KG1 (cell line): ENCODE data around the gene ZC3H18.
"Not testable (repeated sequence)": the region's sequence is repeated elsewhere in the genome, so short reads cannot be mapped to it uniquely, and the experiment has no call there.

ENCODE experiments used
- DNase-seq: peaks from one replicate; lab custom pipeline; 2025; lab: John Stamatoyannopoulos, UW

The ZC3H18 gene

DNA sequence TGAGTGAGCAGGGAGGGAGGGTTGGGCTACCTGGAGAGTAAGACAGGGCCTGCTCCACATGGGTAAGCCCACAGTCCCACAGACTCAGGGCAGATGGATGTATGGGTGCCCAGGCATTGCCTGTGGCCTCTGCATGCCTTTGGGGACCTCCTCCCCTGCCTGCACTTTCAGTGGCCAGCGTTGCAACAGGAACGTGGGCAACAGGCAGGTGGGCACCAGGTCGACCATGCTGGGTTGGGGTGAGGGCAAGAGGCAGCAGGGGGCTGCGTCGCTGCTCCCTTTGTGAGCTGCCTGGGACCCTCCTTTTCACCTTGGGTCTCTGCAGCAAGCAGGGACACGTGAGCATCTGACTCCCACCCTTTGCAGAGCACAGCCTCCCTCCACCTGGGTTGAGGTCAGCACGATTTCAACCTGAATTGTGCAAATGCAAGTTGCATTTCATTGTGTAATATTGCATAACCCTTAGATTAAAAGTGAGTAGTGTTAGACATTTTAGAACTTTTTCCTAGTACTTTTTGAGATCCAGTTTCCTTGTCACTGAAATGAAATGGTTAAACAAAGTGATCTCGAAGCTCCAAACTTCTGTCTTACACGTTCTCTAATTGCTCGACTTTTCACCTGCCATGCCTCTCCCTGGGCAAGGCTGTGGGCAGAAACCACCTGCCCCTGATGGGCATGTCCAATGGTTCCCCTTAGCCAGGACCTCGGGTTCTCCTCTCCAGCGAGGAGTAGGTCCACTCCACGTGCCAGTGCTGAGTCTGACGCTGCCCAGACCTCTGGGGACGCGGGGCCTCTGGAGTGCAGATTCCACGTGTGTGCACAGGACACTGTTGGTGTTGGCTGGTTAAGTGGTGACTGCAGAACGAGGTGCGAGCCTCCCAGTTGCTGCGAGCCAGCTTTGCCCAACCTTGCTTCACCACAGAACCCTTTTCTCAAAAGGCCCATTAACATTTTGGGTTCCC, 35.3 kb downstream of the ZC3H18 start:
- DNase-seq: no peak

DNA sequence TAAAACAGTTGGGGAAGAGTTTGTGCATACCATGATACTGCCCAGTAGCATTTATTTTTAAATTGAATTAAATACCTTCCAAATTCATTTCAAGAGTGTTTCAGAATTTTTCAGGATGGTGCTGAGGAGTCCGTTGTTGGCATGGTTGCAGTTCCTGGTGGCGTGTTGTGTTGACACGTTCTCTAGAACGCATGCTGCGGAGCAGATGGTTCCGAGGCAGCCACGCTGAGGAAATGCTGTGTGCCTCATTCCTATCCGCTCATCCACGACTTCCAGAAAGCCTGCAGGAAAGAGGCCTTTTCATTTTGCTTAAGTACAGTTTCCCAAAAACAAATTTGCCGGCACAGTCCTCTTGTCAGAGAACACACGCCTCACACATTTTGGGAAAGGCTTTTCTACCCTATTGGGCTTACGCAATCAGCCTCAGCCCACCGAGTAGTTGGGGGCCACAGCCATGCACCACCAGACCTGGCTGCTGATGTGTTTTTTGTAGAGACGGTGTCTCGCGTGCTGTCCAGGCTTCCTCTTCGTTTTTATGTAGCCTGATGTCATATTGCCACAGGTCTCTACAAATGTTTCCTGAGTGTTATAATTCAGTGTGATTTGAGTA, 36.0 kb downstream of the ZC3H18 start:
- no peak for DNase-seq

DNA sequence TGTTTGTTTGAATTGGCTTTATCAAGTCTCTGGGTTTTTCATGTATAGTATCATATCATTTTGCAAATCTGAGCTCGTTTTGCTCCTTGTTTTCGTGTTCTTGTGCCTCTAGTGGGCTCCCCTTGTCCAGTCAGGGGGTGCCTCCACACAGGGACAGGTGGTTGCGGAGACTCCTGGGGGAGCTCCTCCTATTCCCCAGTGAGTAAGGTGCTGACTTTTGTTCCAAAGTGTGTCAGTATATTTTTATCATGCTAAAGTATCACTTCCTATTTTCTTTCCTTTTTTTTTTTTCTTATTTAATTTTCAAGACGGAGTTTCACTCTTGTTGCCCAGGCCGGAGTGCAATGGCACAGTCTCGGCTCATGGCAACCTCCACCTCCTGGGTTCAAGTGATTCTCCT, 37.9 kb downstream of the ZC3H18 start:
- DNase-seq: no peak

DNA sequence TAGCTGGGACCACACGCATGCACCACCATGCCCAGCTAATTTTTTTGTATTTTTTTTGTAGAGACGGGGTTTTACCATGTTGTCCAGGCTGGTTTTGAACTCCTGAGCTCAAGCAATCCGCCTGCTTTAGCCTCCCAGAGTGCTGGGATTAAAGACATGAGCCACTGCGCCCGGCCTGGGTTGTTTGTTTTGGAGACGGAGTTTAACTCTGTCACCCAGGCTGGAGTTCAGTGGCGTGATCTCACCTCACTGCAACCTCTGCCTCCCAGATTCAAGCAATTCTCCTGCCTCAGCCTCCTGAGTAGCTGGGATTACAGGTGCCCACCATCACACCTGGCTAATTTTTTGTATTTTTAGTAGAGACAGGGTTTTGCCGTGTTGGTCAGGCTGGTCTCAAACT, 39.2 kb downstream of the ZC3H18 start:
- DNase-seq: not testable (repeated sequence)

DNA sequence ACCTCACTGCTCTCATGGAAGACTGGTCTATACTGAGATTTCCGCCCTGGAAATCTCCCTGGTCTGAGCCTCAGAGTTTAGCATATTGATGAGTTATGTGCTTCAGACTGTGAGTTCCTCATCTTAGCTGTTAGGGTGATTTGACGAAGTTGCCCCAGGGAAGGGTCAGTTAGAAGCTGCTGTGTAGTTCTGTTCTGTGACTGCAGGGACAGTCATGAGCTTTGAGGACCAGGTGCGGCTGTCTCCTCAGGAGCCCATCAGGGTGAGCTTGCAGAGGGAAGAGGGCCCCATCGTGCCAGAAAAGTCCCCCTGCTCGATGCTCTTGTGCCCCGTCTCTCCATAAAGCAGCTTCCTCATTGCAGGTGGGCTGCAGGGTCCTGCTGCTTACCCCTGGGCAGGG, 39.9 kb downstream of the ZC3H18 start:
- no peak for DNase-seq

DNA sequence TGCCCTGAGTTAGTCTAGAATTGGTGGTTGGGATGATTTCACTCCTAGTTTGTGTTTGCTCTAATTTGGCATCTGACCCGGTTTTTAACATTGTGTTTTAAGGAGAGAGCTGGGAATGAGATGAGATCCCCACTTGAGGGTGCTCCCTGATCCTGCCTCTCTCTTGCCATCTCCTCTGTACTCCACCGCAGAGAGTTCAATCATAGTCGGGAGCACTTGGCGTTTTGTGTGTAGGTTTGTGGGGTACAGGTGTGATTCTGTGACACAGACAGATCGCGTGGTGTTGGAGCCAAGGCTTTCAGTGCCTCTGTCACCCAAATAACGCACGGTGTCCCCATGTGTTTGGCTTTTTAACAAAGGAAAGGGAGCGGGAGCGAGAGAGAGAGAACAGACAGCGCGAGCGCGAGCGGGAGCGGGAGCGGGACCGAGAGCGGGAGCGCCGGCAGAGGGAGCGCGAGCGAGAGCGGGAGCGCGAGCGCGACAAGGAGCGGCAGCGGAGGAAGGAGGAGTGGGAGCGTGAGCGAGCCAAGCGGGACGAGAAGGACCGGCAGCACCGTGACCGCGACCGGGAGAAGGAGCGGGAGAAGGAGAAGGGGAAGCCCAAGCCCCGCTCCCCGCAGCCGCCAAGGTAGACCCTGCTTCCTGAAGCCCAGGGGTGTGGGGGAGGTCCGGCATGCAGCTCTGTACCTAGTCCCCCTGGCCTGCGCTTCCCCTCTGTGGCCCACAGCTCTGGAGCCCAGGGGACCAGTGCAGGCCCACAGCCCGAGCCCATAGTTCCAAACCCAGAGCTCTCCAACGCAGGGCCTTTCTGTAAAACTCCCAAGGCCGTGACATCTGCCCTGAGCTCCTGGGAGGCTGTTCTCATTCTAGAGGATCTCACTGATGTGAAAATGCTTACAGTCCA, 41.0 kb downstream of the ZC3H18 start:
- no peak for DNase-seq

DNA sequence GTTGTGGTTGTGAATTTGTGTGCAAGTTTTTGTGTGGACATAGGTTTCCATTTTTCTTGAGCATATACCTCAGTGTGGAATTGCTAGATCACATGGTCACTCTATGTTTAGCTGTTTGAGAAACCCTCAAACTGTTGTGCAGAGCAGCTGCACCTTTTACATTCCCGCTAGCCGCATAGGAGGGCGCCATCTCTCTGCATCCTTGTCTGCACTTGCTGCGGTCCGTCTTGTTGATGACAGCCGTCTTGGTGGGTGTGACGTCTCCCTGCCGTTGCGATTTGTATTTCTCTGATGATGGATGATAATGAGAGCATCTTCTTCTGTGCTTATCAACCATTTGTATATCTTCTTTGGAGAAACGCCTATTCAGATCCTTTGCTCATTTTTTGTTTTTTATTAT, 43.1 kb downstream of the ZC3H18 start:
- DNase-seq: no peak

DNA sequence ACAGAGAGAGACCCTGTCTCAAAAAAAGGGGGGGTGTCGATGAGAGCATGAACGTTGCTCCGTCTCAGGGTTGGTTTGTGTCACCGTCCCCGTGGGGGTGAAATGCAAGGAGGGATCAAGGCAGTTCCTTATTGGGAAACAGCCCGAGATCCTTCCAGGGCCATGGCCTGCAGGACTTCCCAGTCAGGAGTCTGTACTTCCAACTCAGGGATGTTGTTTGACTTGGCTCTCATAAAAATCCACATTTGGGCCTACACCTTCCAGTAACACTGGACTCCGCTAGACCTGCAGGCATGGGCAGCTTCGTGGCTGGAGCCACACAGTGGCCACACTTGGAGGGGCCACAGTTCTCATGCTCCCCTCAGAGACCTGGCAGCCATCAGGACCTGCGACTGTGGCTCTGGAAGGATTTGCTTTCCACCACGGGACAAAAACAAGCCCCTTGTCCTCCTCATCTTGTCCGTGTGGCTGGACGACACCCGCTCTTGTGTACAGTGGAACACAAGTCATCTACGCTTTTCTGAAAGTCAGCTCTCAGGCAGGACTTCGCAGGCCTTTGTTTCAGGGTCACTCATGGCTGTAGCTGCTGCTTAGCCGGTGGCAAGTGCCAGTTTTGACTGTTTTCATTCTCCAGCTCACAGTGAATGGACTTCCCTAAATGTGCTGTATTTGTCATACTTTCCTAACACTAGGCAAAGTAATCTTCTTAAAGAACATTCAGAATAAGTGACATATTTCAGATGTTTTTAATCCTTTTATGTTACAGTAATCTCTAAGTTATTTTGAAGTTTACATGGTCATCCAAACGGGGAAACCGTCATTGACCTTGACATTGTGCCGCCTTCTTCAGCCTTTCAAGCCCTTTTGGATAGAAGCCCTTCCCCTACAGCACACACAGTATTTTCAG, 44.0 kb downstream of the ZC3H18 start:
- no peak for DNase-seq

DNA sequence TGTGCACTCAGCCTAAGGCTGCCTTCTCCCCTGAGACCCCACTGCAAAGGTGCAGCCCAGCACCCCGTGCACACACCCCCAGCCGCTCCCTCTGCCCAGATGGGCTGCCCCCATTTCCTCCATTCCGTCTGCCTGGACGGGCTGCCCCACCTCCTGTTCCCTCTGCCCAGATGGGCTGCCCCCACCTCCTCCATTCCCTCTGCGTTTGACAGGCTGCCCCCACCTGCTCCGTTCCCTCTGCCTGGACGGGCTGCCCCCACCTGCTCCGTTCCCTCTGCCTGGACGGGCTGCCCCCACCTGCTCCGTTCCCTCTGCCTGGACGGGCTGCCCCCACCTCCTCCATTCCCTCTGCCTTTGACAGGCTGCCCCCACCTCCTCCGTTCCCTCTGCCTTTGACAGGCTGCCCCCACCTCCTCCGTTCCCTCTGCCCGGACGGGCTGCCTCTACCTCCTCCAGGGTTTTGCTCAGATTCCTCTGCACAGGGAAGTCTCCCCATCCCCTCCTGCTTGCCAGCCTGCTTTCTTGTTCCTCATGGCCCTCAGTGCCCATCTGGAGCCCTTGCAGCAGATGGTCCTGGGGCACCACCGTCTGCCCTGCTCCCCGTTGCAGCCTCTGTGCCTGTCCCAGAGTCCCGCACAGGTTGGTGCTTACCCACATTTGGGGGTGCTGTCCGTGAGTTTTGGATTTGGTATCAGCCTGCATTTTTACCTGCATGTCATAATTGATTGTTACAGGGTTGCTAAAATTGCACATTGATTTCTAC, 44.8 kb downstream of the ZC3H18 start:
- DNase-seq: no peak

DNA sequence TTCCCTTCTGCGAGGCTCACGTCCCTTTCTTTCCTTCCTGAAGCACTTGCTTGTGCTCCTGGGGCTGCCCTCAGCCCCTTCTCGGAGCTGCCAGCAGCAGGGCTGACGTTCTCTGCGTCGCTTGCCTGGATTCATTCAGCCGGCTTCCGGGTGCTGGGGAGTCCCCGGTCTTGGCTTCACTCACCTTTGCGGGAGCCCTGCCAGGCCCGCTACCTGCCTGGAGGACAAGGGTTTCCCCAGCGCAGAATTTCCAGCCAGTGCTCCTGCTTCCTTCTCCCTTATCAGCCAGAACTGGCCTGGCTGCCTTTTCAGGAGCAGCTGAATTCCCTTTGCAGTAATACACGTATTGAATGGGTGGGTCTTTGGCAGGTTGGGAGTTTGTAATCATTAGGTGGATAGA, 46.1 kb downstream of the ZC3H18 start:
- DNase-seq: no peak

DNA sequence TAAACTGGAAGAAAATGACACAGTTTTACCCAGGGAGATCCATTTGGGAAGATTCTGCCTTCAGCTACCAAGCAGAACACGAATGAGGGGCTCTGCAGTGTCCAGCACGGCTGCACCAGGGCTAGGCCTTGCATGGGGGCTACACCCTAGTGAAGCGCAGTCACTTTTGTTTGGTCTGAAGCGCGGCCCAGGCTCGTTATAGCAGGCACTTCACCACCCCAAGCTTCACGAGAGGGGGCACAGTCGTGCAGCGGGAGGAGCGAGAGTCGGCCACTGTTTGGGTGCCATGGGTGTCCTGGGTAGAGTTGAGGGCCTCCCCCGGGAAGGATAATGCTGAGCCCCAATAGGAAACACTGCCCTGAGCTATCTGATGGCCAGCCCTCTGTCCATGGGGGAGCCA, 46.5 kb downstream of the ZC3H18 start:
- DNase-seq: no peak

DNA sequence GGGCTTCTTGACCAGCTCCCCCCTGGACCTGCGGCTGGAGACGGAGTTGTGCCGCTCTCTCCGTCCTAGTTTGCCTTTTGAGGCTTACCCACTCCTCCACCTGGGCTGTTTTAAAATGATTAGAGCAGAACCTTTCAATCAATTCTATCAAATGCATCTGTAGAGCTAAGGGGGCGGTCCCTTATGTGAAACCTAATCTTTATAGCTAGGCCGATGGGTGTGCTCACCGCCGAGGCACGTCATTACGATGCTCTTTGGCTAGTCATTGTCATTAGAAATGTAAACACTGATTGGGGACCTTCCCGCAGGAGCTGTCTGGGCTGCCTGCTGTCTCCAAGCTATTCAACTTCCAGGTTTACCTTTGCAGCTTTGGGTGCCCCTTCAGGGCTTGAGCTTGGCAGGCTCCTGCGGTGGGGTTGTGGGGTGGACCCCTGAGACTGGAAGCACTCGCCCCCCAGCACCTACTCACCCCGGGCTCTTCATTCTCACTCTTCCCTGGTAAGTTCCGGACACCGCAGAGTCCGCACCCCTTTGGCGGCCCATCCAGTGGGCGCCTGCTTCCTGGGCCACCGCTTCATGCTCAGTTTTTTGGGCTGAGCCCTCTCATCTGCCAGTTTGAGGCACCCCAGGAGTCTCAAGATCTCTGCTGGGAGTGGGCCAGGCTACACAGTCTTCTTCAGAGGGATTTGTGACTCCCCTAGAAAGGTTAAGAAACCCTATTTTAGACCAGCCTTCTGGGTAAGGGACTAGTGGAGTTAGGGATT, 47.2 kb downstream of the ZC3H18 start:
- DNase-seq: no peak

DNA sequence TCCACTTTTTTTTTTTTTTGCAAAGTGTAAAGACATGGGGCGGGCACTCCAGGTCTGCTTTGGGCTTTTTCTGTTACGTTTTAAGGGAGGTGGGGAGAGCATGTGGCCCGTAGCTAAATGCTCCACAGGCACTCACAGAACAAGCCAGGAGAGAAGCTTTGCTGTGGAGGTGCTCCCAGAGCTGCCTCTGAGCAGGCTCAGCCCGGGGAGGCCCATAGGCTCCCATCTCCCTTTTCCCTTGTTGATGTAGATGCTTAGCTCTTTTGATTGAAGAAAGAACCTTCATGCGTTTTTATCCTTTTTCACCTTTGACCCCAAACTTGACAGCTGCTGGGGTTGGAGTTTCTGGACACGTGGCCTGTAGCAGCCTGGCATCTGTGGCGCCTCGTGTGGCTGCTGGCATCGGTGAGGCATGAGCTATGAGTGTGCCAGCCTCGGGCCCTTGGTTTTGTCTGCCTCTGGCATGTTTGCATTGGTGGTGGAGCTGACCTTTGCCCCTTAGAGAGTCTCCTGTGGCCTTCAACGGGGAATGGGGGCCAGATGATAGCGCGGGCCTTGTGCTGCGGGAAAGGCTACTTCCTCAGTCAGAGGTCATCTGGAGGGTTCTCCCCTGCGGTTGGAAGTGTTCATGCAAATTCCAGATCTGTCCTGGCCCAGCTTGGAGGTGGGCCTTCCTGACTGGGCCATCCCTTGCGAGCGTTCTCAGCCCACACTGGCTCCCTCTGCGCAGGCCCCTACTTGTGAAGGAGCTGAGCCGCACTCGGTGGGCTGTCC, 48.2 kb downstream of the ZC3H18 start:
- no peak for DNase-seq

DNA sequence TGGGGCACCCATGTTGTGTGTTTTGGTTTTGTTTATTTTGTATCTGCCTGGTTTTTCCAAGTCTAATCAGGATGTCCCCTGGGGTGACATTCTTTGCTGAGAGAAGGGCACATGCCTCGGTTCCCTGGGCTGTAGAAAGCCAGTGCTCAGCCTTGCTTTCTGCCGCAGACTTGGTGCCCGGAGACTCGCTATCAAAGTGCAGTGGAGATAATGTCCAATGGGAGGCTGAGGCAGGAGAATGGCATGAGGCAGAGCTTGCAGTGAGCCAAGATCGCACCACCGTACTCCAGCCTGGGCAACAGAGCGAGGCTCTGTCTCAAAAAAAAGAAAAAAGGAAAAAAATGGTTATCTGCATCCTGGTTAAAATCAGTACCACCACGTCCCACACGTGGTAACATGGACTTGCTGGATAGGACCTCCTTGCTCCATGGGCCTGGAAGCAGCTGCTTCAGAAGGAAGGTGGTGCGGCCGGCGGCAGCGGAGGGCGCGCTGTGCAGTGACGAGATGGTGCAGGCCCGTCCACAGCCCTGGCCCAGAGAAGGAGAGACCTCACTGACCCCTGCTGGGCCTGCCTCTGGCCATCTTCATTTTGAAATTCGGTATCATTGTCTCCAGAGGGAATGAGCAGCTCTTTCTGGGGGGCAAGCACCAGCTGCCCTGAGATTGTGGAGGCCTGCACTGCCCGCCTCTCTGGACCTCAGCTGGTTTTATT, 48.9 kb downstream of the ZC3H18 start:
- no peak for DNase-seq

DNA sequence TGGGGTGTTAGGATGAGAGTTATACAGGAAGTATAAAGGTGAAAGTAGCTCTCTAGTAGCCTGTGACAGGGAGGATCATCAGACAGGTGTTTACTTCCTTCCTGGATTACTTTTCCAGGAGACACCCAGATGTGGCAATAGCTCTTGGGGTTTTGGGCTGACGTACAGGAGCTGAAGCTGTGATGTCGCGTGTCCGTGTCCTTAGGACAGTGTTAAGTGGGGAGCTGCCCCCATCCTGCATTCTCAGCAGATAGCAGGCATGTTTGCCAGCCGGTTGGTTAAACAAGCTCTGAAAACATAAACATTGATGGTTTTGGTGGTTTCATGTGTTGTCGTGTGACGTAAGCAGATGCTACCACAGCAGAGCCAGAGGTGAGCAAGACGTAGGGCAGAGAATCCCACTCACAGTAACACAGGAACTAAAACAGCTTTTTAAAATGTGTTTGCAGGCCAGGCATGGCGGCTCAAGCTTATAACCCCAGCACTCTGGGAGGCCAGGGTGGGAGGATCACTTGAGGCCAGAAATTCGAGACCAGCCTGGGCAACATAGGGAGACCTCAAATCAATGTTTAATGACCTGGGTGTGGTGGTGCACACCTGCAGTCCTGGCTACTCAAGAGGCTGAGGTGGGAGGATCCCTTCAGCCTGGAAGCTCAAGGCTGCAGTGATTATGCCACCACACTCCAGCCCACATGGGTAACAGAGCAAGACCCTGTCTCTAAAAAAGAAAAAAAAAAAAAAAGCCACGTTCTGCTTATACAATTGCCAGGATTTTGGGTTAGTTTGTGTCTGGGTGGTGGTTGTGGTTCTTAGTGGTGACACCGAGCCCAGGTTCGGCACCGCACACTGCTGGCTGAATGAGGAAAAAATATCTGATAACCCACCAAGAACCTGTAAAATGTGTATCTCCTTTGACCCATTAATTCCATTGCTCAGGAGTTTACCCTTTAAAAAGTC, 49.9 kb downstream of the ZC3H18 start:
- DNase-seq: no peak

DNA sequence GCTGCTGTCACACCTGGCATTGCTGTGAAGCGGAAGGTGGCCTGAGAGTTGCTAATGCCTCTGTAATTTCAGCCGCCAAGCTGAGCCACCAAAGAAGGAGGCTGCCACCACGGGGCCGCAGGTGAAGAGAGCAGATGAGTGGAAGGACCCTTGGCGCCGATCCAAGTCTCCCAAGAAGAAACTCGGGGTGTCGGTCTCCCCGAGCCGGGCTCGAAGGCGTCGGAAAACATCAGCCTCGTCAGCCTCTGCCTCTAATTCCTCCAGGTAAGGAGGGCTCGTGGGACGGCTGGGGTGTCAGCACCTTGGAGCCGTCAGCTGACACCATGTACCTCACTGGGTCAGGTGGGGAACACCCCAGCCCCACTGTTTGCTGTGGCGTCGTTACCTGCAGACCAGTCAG, 51.9 kb downstream of the ZC3H18 start:
- DNase-seq: no peak

DNA sequence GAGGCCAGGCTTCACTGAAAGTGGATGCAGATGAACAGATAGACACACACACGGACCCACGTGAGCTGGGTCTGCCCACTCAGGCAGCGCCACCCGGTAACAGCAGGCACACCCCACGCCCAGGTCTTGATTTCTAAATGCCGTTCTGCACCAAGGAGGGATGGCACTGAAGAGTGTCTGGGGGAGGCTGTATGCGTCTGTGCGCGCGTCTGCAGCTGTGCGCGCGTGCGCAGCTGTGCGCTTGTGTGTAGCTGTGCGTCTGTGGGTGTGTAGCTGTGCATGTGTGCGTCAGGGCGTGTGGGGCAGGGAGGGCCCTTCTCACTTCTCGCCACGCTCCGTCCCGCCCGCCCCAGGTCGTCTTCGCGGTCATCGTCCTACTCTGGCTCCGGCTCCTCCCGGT, 52.7 kb downstream of the ZC3H18 start:
- no peak for DNase-seq
